ENCODE data around the gene SENP8. TPM values are rescaled to one million over a fixed set of nuclear protein-coding genes. Genes with fewer than 3 reads are reported as not detected.
"Not testable (repeated sequence)": the region's sequence is repeated elsewhere in the genome, so short reads cannot be mapped to it uniquely, and the experiment has no call there.

Gene SENP8
- total and polyA plus RNA-seq, 2 of the 4 experiments (the other 2 are of a cell fraction) = 1.6 to 2.9 TPM

DNA sequence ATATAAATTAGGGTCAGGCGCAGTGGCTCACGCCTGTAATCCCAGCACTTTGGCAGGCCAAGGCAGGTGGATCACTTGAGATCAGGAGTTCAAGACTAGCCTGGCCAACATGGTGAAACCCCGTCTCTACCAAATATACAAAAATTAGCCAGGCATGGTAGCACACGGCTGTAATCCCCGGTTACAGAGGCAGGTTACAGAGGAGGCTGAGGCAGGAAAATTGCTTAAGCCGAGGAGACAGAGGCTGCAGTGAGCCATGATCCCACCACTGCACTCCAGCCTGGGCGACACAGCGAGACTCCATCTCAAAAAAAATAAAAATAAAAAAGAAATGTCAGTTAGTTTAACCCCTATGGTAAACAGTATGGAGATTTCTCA, 46.8 kb upstream of the SENP8 start:
- H3K9ac ChIP-seq (ENCODE audit: low read depth, low read length); H3K23ac ChIP-seq (ENCODE audit: low read depth, low read length); H3K56ac ChIP-seq (ENCODE audit: extremely low read depth, insufficient read depth, low read length); in situ Hi-C loops (cut with MboI; ENCODE audit: low sequenced_read_pairs); H4K8ac ChIP-seq (ENCODE audit: low read depth in 2 of 2, low read length in 2 of 2); H2BK20ac ChIP-seq (ENCODE audit: low read depth, low read length); ATAC-seq (ENCODE audit: low read depth); intact Hi-C loops (cut with micrococcal nuclease); H3K14ac ChIP-seq (replicated peaks; ENCODE audit: low read depth, low read length); H2BK15ac ChIP-seq (ENCODE audit: low read depth, low read length); H2BK120ac ChIP-seq (ENCODE audit: low read depth, low read length); H2AK5ac ChIP-seq (ENCODE audit: low read depth, low read length); dilution Hi-C loops (cut with HindIII; ENCODE audit: low sequenced_read_pairs, unreplicated experiment); H3K9me3 ChIP-seq (ENCODE audit: control insufficient read depth, insufficient read depth, low read length); H4K5ac ChIP-seq (ENCODE audit: low read depth, low read length); H3K36me3 ChIP-seq (ENCODE audit: control insufficient read depth, insufficient read depth, low read length); H3K27me3 ChIP-seq (ENCODE audit: control insufficient read depth, insufficient read depth, low read length); H3K4ac ChIP-seq (ENCODE audit: low read depth, low read length); CTCF ChIA-PET; H3K9me1 ChIP-seq (ENCODE audit: insufficient read depth, low read length); H3K4me3 ChIP-seq (ENCODE audit: insufficient read depth, low read depth, low read length); H2AFZ ChIP-seq (replicated peaks; ENCODE audit: low read length, poor library complexity); H3K27ac ChIP-seq (ENCODE audit: insufficient read depth, low read length); BruUV-seq (replicated peaks); H3K4me1 ChIP-seq (ENCODE audit: control insufficient read depth, insufficient read depth, low read length); H2AK9ac ChIP-seq (replicated peaks; ENCODE audit: low read depth, low read length, poor library complexity); H4K20me1 ChIP-seq (ENCODE audit: insufficient read depth, low read length); H2BK5ac ChIP-seq (ENCODE audit: low read depth, low read length, poor library complexity, severe bottlenecking); H4K91ac ChIP-seq (ENCODE audit: insufficient read depth, low read depth, low read length); DNase-seq; H3K4me2 ChIP-seq (ENCODE audit: low read depth, low read length); H3K18ac ChIP-seq (ENCODE audit: low read depth, low read length); POLR2A ChIA-PET (ENCODE audit: unreplicated experiment): not testable (repeated sequence)
- WGBS, 2 experiments (ENCODE audit: extremely low coverage in 2 of 2, insufficient read length in 1 of 2) = 94% methylated on average over 3 of the region's 8 CpGs; no CpG with 5 or more reads in 1 of the 2 experiments
- peaks cover 4 to 42% of the 10 kb centered on the region in 2 experiments; a peak in 3 of 4 replicates for H3K79me1 ChIP-seq (ENCODE audit: low read depth in 1 of 2, low read length in 2 of 2)

All from IMR-90 (cell line).